Stomach (tissue), 9 donors: ENCODE data around the gene SLC35F4. TPM values are rescaled to one million over a fixed set of nuclear protein-coding genes. Genes with fewer than 3 reads are reported as not detected.

Experiments used
- DNase-seq, 2 donors: peaks; one replicate each; pipeline versions ENCODE4 v3.0.0 to v3.0.0-alpha.2; 2013 to 2019
- H3K27ac ChIP-seq, 5 donors: fragments of 200-600 bp in 4 of 5; sonication (generic) in 4 of 5; one replicate each; pipeline ENCODE4 v1.5.1; 2013 to 2019; ENCODE audit warnings: mild to moderate bottlenecking in 1 of 5, moderate library complexity in 1 of 5
- H3K27me3 ChIP-seq, 3 donors: fragments of 200-600 bp; sonication (generic); one replicate each; pipeline ENCODE4 v1.5.1; 2017 to 2019; ENCODE audit warnings: mixed run types in 1 of 3
- H3K36me3 ChIP-seq, 4 donors: fragments of 200-600 bp; sonication (generic); 1 replicate in 3 of 4; 2 replicates in 1 of 4; pipeline ENCODE4 v1.5.1; 2016 to 2019
- H3K4me1 ChIP-seq, 4 donors: fragments of 200-600 bp; sonication (generic); one replicate each; pipeline ENCODE4 v1.5.1; 2016 to 2019
- H3K4me3 ChIP-seq, 4 donors: fragments of 200-600 bp; sonication (generic) in 3 of 4; one replicate each; pipeline ENCODE4 v1.5.1; 2016 to 2019; ENCODE audit warnings: mild to moderate bottlenecking in 1 of 4
- H3K9me3 ChIP-seq, 4 donors: fragments of 200-600 bp; sonication (generic); one replicate each; pipeline ENCODE4 v1.5.1; 2016 to 2019
- EP300 ChIP-seq: sonication (generic); formaldehyde crosslinking; IDR thresholded peaks from one replicate; pipeline ENCODE4 v1.6.1; 2017; ENCODE audit warnings: antibody characterized with exemption
- POLR2A ChIP-seq, 4 donors: fragments of 450-650 bp; IDR thresholded peaks; one replicate each; pipeline ENCODE4 v1.6.1; 2016; ENCODE audit warnings: antibody characterized with exemption in 4 of 4, control low read depth in 2 of 4, mild to moderate bottlenecking in 1 of 4, moderate library complexity in 1 of 4
- POLR2AphosphoS5 ChIP-seq, 3 donors: sonication (generic); formaldehyde crosslinking; IDR thresholded peaks; one replicate each; pipeline ENCODE4 v1.6.1; 2016; ENCODE audit warnings: antibody characterized with exemption in 3 of 3
- WGBS, 5 donors: extraction: QIAGEN DNeasy Blood & Tissue Kit in 3 of 5; methylation state at CpG; one replicate each; pipeline versions ENCODE4 v1.1.5 to v1.1.7; 2013 to 2018; 5-methylcytosine and 5-hydroxymethylcytosine counted together
- intact Hi-C: fragments of 100-400 bp; cut with DNase I; formaldehyde crosslinking; loops from one replicate; pipeline ENCODE4 v1.15.1; 2023; ENCODE audit warnings: low total_unique reads
- polyA plus RNA-seq, 3 donors: library from polyadenylated mRNA; stranded (reverse); fragments of 200-250 nt; gene quantifications; one replicate each; pipeline ENCODE4 v1.2.3, GENCODE V29; 2013
- total RNA-seq, 5 donors: library from RNA; depleted of rRNA; stranded (reverse); fragments of >200 nt; gene quantifications; one replicate each; pipeline versions ENCODE4 v1.1.0 to v1.2.3, GENCODE V29; 2014 to 2016
- TF ChIP-seq, protein P1 (sequence below), 7 experiments: fragments of 450-650 bp in 4 of 7; fragments of 200-600 bp in 3 of 7; sonication (generic) in 3 of 7; IDR thresholded peaks; one replicate each; pipeline ENCODE4 v1.5.1; 2016 to 2019; ENCODE audit warnings: antibody characterized with exemption in 7 of 7, control low read depth in 2 of 7, mild to moderate bottlenecking in 1 of 7
- donor health status: healthy with polysubstance abuse.
- donor health status: Bipolar disorder and iron deficiency.
- donor health status: healthy.

Gene SLC35F4
- total and polyA plus RNA-seq, 8 donors, result 0.19 TPM; not detected in 7

- no peak for DNase-seq
- intact Hi-C loops, result no loop called here
- H3K9me3 ChIP-seq, result no peaks in the 10 kb centered on the region
- no peaks in the 10 kb centered on the region for H3K36me3 ChIP-seq
- no peaks in the 10 kb centered on the region for H3K4me1 ChIP-seq
- no peak for TF ChIP-seq POLR2A (IDR thresholded peaks at IDR 0.05)
- no peak for TF ChIP-seq POLR2AphosphoS5 (IDR thresholded peaks at IDR 0.05)
- TF ChIP-seq, protein P1, sequence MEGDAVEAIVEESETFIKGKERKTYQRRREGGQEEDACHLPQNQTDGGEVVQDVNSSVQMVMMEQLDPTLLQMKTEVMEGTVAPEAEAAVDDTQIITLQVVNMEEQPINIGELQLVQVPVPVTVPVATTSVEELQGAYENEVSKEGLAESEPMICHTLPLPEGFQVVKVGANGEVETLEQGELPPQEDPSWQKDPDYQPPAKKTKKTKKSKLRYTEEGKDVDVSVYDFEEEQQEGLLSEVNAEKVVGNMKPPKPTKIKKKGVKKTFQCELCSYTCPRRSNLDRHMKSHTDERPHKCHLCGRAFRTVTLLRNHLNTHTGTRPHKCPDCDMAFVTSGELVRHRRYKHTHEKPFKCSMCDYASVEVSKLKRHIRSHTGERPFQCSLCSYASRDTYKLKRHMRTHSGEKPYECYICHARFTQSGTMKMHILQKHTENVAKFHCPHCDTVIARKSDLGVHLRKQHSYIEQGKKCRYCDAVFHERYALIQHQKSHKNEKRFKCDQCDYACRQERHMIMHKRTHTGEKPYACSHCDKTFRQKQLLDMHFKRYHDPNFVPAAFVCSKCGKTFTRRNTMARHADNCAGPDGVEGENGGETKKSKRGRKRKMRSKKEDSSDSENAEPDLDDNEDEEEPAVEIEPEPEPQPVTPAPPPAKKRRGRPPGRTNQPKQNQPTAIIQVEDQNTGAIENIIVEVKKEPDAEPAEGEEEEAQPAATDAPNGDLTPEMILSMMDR (IDR thresholded peaks at IDR 0.05), result no peak
- TF ChIP-seq EP300, result no peak
- no peaks in the 10 kb centered on the region for H3K27me3 ChIP-seq
- no peak overlapping the region for H3K27ac ChIP-seq
- H3K4me3 ChIP-seq, result no peak overlapping the region
These were observed 225.9 kb downstream of the SLC35F4 start for GRCh38 chr14:57640036-57640435.

GRCh38 chr14:57637901-57638300 lies 228.0 kb downstream of the SLC35F4 start:
- no peak for DNase-seq
- WGBS, 5 donors, result 73 to 88% (median 81%) methylated on average over 4 of the region's 4 CpGs
- Histone ChIP-seq H3K9me3 (no peaks in the 10 kb centered on the region), H3K4me1 (no peaks in the 10 kb centered on the region), H3K27ac (no peak overlapping the region), H3K36me3 (no peaks in the 10 kb centered on the region), H3K27me3 (no peaks in the 10 kb centered on the region), H3K4me3 (no peak overlapping the region)
- intact Hi-C loops, result no loop called here
- TF ChIP-seq POLR2A (IDR thresholded peaks at IDR 0.05), result no peak
- TF ChIP-seq POLR2AphosphoS5 (IDR thresholded peaks at IDR 0.05), result no peak
- no peak for TF ChIP-seq EP300
- TF ChIP-seq, protein P1 (IDR thresholded peaks at IDR 0.05), result no peak

DNA sequence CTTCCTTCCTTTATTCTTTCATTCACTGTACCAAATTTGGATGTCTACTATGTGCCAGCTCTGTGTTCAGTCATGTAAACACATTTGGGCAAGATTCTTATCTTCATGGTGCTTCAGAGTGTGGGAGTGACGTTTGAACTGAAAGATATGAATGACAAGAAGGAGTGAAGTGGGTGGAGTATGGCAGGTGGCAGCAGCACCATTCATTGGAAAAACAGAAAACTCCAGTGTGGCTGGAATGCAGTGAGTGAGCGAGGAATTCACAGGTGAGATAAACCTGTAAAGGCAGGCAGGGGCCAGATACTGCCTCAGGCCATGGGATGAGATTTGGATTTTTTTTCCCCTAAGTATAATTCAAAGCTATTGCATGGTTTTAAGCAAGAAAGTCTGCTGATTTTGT lies 231.6 kb downstream of the SLC35F4 start:
- H3K27ac ChIP-seq, result no peak overlapping the region
- H3K4me1 ChIP-seq, result no peaks in the 10 kb centered on the region
- intact Hi-C loops, result no loop called here
- no peaks in the 10 kb centered on the region for H3K9me3 ChIP-seq
- H3K36me3 ChIP-seq, result no peaks in the 10 kb centered on the region
- no peak for TF ChIP-seq POLR2AphosphoS5 (IDR thresholded peaks at IDR 0.05)
- TF ChIP-seq, protein P1 (IDR thresholded peaks at IDR 0.05), result no peak
- no peak for TF ChIP-seq POLR2A (IDR thresholded peaks at IDR 0.05)
- TF ChIP-seq EP300, result no peak
- 31 to 55% (median 37%) methylated on average over 2 of the region's 2 CpGs for WGBS, 5 donors
- H3K4me3 ChIP-seq, result no peak overlapping the region
- no peaks in the 10 kb centered on the region for H3K27me3 ChIP-seq
- no peak for DNase-seq

DNA sequence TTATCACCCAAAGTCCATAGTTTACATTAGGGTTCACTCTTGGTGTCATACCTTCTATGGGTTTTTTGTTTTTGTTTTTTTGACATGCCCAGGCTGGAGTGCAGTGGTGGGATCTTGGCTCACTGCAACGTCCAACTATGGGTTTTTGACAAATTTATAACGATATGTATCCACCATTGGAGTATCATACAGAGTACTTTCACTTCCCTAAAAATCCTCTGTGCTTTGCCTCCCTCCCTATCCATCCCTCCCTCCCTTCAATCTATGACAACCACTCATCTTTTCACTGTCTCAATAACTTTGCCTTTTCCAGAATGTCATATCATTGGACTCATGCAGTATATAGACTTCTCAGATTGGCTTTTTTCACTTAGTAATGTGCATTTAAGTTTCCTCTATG lies 233.2 kb downstream of the SLC35F4 start:
- Histone ChIP-seq H3K27ac (no peak overlapping the region), H3K27me3 (no peaks in the 10 kb centered on the region), H3K9me3 (no peaks in the 10 kb centered on the region), H3K4me3 (no peak overlapping the region), H3K4me1 (no peaks in the 10 kb centered on the region), H3K36me3 (no peaks in the 10 kb centered on the region)
- intact Hi-C loops, result no loop called here
- TF ChIP-seq POLR2A (IDR thresholded peaks at IDR 0.05) (no peak), POLR2AphosphoS5 (IDR thresholded peaks at IDR 0.05) (no peak), EP300 (no peak)
- TF ChIP-seq, protein P1 (IDR thresholded peaks at IDR 0.05), result no peak
- WGBS, 5 donors, result 61 to 77% (median 74%) methylated on average over 2 of the region's 2 CpGs
- DNase-seq, result no peak
